Cerebellar cortex (tissue), 1 donor: Measurements from ENCODE around the gene PDE3A.
A peak's percentile ranks its signal among the peaks of the same experiment; 100 is the strongest.
"Not testable (repeated sequence)": the region's sequence is repeated elsewhere in the genome, so short reads cannot be mapped to it uniquely, and the experiment has no call there.

Source experiments
- DNase-seq: peaks from one replicate; pipeline ENCODE4 v3.0.0-alpha.2; 2015; ENCODE audit warnings: low spot score

The PDE3A gene

DNA sequence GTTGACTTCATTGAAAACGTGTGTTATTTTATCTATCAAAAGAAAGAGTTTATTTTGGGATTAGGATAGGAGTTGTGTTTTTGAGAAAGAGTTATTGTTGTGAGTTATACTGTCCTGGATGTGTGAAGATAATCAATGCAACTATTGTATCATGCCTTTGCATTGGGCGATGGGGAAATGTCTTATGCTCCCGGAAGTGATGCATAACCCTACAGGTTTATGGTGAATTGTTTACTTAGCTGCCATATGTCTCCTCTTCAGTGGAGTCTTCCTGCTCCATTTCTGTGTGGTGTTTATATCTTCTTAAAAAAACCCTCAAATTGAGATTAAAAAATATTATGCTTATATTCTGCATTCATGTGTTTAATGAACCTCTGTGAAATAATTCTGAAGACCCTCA, 6.5 kb downstream of the PDE3A start:
- DNase-seq, result peak; percentile 11

DNA sequence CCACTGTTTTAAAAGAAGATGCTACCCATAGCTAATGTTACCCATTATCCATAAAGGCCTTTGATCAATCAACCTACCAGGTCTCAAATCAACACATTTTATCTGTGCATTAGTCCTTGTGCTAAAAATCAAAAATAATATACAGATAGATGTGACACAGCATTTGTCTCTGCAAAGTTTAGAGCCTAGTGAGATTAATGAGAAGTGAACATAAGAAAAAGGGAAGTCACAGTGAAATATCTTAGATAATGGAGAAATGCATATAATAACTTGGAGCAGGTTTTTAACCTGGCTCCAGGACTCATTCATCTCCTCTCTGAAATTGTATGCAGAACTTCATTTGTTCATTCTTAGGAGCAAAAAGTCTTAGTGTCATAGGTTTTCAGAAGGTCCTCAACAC, 7.2 kb downstream of the PDE3A start:
- no peak for DNase-seq

GRCh38 chr12:20376984-20377383, 8.6 kb downstream of the PDE3A start:
- DNase-seq, result no peak

- no peak for DNase-seq
Observed at GRCh38 chr12:20377750-20378149, 9.4 kb downstream of the PDE3A start.

DNA sequence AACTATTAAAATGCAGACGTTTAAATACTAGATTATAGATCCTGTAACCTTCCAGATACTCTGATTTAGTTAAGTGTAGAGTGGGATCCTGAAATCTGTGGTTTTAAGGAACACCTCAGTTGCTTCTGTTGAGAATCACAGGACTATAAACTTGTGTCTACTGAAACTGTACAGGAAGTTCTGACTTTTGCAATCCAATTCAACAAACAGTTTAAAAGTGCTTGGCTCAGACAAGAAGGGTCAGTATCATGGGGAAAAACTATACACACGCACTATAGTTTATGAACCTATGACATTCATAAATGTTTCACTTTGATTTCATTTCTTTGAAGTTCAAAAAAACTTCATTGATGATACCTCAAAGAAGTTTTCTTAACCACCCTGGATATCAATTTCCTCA, 13.8 kb downstream of the PDE3A start:
- no peak for DNase-seq

DNA sequence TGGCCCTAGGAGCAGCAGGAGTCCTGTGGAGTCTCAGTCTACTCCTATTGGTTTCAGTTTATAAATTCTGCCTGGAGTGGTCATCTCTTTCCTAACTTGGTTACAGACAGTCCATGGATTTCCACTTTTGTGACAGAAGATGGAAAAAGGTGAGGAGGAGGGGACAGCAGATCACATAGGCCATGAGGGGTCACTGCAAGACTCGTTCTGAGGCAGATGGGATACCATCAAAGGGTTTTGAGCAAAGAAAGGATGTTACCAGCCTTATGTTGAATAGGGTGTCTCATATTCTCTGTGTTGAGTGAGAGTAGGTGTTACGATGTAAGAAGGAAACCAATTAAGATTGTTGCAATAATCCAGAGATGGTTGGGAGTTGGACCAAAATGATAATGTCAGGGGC, 15.3 kb downstream of the PDE3A start:
- DNase-seq, result no peak

DNA sequence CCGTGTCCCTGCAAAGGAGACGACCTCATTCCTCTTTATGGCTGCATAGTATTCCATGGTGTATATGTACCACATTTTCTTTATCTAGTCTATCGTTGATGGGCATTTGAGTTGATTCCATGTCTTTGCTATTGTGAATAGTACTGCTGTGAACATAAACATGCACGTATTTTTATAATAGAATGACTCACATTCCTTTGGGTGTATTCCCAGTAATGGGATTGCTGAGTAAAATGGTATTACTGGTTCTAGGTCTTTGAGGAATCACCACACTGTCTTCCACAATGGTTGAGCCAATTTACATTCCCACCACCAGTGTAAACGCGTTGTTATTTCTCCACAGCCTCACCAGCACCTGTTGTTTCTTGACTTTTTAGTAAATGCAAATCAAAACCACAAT, 16.5 kb downstream of the PDE3A start:
- not testable (repeated sequence) for DNase-seq

DNA sequence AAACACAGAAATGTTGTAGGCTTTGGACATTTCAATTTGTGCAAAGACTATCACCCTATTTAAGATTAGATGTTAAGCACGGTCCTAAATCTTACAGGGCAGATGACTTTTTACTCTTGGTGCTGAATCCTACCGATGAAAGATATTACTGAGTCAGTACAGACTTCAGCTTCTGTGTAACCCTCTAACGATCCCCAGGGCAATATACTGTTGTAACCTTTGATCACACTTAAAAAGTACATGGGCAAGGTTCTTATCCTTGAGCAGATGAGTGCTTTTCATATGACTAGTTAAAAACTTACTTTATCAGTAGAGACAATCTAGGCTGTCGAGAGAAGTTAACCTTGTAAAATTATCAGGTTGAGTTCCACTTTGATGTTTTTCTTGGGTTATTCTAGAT, 22.5 kb downstream of the PDE3A start:
- DNase-seq, result no peak

GRCh38 chr12:20392339-20392738, 24.0 kb downstream of the PDE3A start:
- no peak for DNase-seq

GRCh38 chr12:20393707-20394106, 25.4 kb downstream of the PDE3A start:
- no peak for DNase-seq

GRCh38 chr12:20395791-20396550, 27.6 kb downstream of the PDE3A start:
- DNase-seq, result no peak

- no peak for DNase-seq
Observed at GRCh38 chr12:20398686-20399085, 30.3 kb downstream of the PDE3A start.

DNA sequence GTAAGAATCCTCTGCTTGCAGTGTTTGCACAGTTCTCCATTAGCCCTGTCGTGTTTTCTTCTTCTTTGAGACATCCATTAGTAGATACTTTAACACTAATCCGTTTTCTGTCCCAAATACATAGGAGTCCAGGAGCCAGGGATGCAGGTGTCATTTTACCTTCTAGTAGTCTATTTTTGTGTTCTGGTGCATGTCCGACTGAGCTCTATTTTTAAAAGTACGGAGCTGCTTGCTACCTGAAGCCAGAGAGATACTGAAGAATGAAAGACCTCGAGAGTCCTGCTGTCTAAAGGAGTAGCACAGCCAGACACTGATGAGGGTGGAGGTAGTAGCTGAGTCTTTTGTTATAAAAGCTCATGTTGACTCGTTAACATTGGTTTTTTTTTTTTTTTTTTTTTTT, 31.7 kb downstream of the PDE3A start:
- peak; percentile 52 for DNase-seq

- no peak for DNase-seq
Observed at GRCh38 chr12:20403230-20403629, 34.9 kb downstream of the PDE3A start.

DNA sequence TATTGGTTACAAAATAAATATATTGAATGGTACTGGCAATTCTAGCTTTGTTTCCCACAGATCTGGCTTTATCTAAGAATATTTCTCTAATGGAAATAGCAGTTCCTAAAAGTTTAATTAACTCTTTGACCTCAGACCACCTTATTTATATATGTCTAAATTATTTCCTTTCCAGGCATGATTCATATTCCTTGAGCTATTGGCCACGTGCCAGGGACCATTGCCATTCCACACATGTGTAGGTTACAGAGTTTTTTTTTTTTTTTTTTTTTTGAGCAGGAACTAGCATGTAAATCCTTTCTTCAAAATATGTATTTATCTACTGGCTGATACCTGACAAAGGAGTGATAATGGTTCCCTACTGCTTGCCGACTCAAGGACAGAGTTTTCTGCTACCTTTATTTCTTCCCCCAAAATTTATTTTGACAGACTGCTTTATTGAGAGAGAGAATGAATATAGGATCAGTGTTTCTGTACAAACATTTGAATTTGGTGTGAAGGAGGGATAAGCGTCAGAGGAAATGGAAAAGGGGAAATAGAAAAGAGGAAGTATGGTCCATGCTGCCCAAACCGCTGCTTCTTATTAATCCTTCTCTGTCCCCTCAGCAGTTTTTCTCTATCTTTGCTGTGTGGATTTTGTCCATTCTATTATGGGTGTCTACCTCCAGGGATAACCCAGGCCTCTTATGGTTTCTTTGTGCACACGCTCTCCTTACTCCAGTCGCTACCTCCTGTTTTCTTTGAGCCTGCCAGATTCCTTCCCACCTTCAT, 36.4 kb downstream of the PDE3A start:
- DNase-seq, result no peak

DNA sequence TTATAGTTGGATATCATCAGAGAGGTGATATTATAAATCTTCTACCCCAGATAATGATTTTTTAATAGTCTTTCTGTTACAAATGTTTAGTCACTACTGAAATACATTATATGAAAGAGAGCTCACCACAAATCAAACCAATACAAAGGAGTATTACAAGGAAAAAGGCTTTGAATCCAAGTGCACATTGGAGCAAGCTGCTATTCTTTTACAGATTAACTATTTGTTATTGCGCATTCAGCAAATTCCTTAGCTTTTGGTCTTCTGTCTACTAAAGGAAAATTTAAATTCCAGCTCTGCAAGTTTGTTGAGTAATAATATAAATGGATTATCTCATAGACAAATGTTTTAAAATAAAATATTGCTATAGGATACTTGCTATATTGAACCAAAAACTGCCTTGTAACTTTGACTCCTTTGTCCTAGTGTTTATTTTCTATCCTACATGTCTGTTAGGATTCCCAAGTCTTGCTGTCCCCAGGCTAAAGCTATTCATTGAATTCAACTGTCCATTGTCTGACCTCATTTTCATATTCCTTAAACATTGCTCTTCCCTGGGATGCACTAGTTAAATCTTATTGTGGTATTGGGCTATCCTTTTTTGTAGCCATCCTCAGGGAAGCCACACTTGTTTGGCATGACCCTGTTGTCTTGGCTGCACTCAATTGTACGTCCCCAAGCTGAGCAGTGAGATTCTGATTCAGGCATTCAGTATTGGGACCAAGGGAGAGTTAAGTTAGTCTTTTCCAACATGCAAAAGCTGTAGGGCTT, 41.5 kb downstream of the PDE3A start:
- no peak for DNase-seq

GRCh38 chr12:20410734-20411133, 42.4 kb downstream of the PDE3A start:
- no peak for DNase-seq

GRCh38 chr12:20411345-20411744, 43.0 kb downstream of the PDE3A start:
- no peak for DNase-seq

GRCh38 chr12:20415028-20415427, 46.7 kb downstream of the PDE3A start:
- DNase-seq, result no peak

DNA sequence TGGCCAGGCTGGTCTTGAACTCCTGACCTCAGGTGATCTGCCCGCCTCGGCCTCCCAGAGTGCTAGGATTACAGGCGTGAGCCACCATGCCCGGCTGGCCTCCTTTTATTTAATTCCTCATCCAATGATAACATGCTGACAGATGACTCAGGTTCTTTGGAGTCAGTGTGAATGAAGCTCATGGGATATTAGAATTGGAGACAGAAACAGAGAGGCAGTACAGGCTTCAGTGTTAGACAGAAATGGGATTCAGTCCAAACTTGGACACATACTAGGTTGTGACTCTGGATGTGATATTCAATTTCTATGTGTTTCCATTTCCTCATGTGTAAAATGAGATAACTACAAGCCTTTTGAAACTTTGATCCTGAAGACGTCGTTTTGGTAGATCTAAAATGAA, 47.3 kb downstream of the PDE3A start:
- DNase-seq, result no peak

DNA sequence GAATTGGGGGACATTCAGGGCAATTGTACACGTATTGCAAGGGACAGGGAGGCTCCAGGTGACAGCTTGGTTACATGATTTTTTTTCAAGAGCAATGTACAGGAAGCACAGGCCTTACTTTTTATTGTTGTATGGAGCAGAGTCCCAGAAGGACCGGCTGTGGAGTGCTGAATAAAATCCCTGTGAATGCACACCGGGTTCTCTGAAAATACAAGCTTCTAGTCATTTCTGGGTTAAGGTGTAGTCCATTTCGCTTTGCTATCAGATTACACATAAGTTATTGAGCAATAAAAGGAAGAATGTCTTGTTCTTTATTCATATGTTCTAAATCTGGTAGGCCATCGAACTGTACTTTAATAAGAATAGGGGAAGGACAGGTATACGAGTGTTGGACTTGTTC, 52.2 kb downstream of the PDE3A start:
- DNase-seq, result no peak

GRCh38 chr12:20421421-20421820, 53.1 kb downstream of the PDE3A start:
- no peak for DNase-seq

GRCh38 chr12:20423557-20423956, 55.2 kb downstream of the PDE3A start:
- DNase-seq, result no peak
